H1 (cell line): ENCODE data around the gene MYOCD. TPM values are rescaled to one million over a fixed set of nuclear protein-coding genes. Genes with fewer than 3 reads are reported as not detected.
A peak's percentile ranks its signal among the peaks of the same experiment; 100 is the strongest.

Experiments
- CTCF ChIA-PET: fragments of 300-600 bp; sonication (Branson Sonifier 250); formaldehyde crosslinking; loops from one replicate; lab custom pipeline; 2021; ENCODE audit not compliant: partially characterized antibody; lab: Charles Lee
- POLR2A ChIA-PET: fragments of 300-600 bp; sonication (Branson Sonifier 250); formaldehyde crosslinking; loops from one replicate; lab custom pipeline; 2021; ENCODE audit warnings: inconsistent platforms; ENCODE audit not compliant: partially characterized antibody; lab: Charles Lee
- DNase-seq, 2 experiments: peaks; one replicate each; pipeline versions ENCODE4 v3.0.0 to v3.0.0-alpha.2; 2010 to 2022; ENCODE audit warnings: low spot score in 2 of 2, low read depth in 1 of 2, mixed read lengths in 1 of 2
- FAIRE-seq: peaks from 2 replicates; lab custom pipeline; 2011; peaks lifted over from hg19 to GRCh38; lab: Jason Lieb, UNC
- H2AFZ ChIP-seq: 2 replicates; pipeline ENCODE4 v1.8.1; 2012; ENCODE audit warnings: low read length, inconsistent platforms
- H2AK5ac ChIP-seq: 2 replicates; pipeline ENCODE4 v1.6.1; 2013; ENCODE audit warnings: low read depth, low read length
- H2BK120ac ChIP-seq: replicated peaks from 2 replicates; pipeline ENCODE3; 2013; ENCODE audit warnings: low read depth, low read length, inconsistent platforms
- H2BK12ac ChIP-seq: 2 replicates; pipeline ENCODE4 v1.6.1; 2013; ENCODE audit warnings: low read depth, low read length
- H2BK15ac ChIP-seq: 2 replicates; pipeline ENCODE4 v1.6.1; 2013; ENCODE audit warnings: low read length
- H2BK20ac ChIP-seq: 2 replicates; pipeline ENCODE4 v1.6.1; 2013; ENCODE audit warnings: low read length
- H2BK5ac ChIP-seq: 2 replicates; pipeline ENCODE4 v1.6.1; 2013; ENCODE audit warnings: low read depth, low read length
- H3K14ac ChIP-seq: 2 replicates; pipeline ENCODE4 v1.6.1; 2013; ENCODE audit warnings: inconsistent platforms; ENCODE audit not compliant: insufficient read length
- H3K18ac ChIP-seq: 2 replicates; pipeline ENCODE4 v1.6.1; 2013; ENCODE audit warnings: low read length; ENCODE audit errors: extremely low read depth
- H3K23ac ChIP-seq: 2 replicates; pipeline ENCODE4 v1.6.1; 2013; ENCODE audit warnings: inconsistent platforms; ENCODE audit not compliant: insufficient read length
- H3K23me2 ChIP-seq: 2 replicates; pipeline ENCODE4 v1.6.1; 2013; ENCODE audit warnings: low read depth, low read length
- H3K27ac ChIP-seq: 2 replicates; pipeline ENCODE4 v1.6.1; 2011; ENCODE audit warnings: low read depth, low read length, inconsistent platforms
- H3K27me3 ChIP-seq, 4 experiments: replicated peaks in 1 of 4; 1 replicate in 1 of 4; 2 replicates in 3 of 4; pipeline versions ENCODE4 v1.6.1 to v1.8.1; 2011 to 2013; ENCODE audit warnings: low read length in 3 of 4, mild to moderate bottlenecking in 3 of 4, inconsistent platforms in 2 of 4, mixed read lengths in 2 of 4, moderate library complexity in 1 of 4; ENCODE audit not compliant: control insufficient read depth in 3 of 4, insufficient read depth in 3 of 4; ENCODE audit errors: extremely low read depth in 1 of 4
- H3K36me3 ChIP-seq, 4 experiments: 2 replicates each; pipeline versions ENCODE4 v1.6.1 to v1.8.1; 2011 to 2013; ENCODE audit warnings: mild to moderate bottlenecking in 4 of 4, low read length in 3 of 4, moderate library complexity in 2 of 4, control low read depth in 1 of 4, inconsistent platforms in 1 of 4; ENCODE audit not compliant: insufficient read depth in 4 of 4, control insufficient read depth in 2 of 4
- H3K4ac ChIP-seq: replicated peaks from 2 replicates; pipeline ENCODE3; 2013; ENCODE audit warnings: low read length, low read depth, mixed read lengths, inconsistent platforms; ENCODE audit not compliant: insufficient read length
- H3K4me1 ChIP-seq, 4 experiments: replicated peaks in 1 of 4; 1 replicate in 1 of 4; 2 replicates in 3 of 4; pipeline versions ENCODE4 v1.6.1 to v1.8.1; 2011 to 2013; ENCODE audit warnings: low read length in 3 of 4, inconsistent platforms in 2 of 4, mixed read lengths in 1 of 4; ENCODE audit not compliant: insufficient read depth in 4 of 4, control insufficient read depth in 3 of 4
- H3K4me2 ChIP-seq, 2 experiments: 2 replicates each; pipeline versions ENCODE4 v1.6.1 to v1.8.1; 2011 to 2013; ENCODE audit warnings: low read depth in 2 of 2, low read length in 2 of 2, control low read depth in 1 of 2, inconsistent platforms in 1 of 2, mild to moderate bottlenecking in 1 of 2; ENCODE audit not compliant: insufficient read depth in 1 of 2
- H3K4me3 ChIP-seq, 4 experiments: fragments of 200-600, 300-600 bp in 1 of 4; sonication (generic), shearing (Covaris generic), sonication (Bioruptor Twin) in 1 of 4; 2 replicates each; pipeline versions ENCODE4 v1.5.1 to v1.8.1; 2011 to 2016; ENCODE audit warnings: low read length in 4 of 4, low read depth in 3 of 4, control low read depth in 2 of 4, inconsistent platforms in 2 of 4, mild to moderate bottlenecking in 2 of 4, mixed read lengths in 1 of 4, moderate library complexity in 1 of 4; ENCODE audit not compliant: insufficient read depth in 2 of 4; ENCODE audit errors: extremely low read depth in 1 of 4
- H3K56ac ChIP-seq: replicated peaks from 2 replicates; pipeline ENCODE3; 2013; ENCODE audit warnings: low read depth, mild to moderate bottlenecking, mixed read lengths, low read length, inconsistent platforms; ENCODE audit not compliant: insufficient read length
- H3K79me1 ChIP-seq: 2 replicates; pipeline ENCODE4 v1.6.1; 2013; ENCODE audit warnings: low read depth, low read length, control low read depth
- H3K79me2 ChIP-seq, 2 experiments: 2 replicates each; pipeline versions ENCODE4 v1.6.1 to v1.8.1; 2012 to 2013; ENCODE audit warnings: low read length in 2 of 2, mild to moderate bottlenecking in 2 of 2, inconsistent platforms in 1 of 2; ENCODE audit not compliant: insufficient read depth in 2 of 2, control insufficient read depth in 1 of 2
- H3K9ac ChIP-seq, 4 experiments: replicated peaks in 1 of 4; 1 replicate in 1 of 4; 2 replicates in 3 of 4; pipeline versions ENCODE4 v1.6.1 to v1.8.1; 2011 to 2013; ENCODE audit warnings: low read depth in 3 of 4, low read length in 3 of 4, control low read depth in 2 of 4, mild to moderate bottlenecking in 2 of 4, moderate library complexity in 2 of 4, inconsistent platforms in 1 of 4; ENCODE audit errors: extremely low read depth in 1 of 4
- H3K9me3 ChIP-seq, 2 experiments: 2 replicates each; pipeline versions ENCODE4 v1.6.1 to v1.8.1; 2012 to 2013; ENCODE audit warnings: mild to moderate bottlenecking in 2 of 2, moderate library complexity in 2 of 2, control low read depth in 1 of 2, inconsistent platforms in 1 of 2, low read depth in 1 of 2, low read length in 1 of 2, mixed read lengths in 1 of 2; ENCODE audit not compliant: insufficient read depth in 2 of 2
- H4K20me1 ChIP-seq, 2 experiments: replicated peaks in 1 of 2; 2 replicates each; pipeline versions ENCODE3 to v1.8.1; 2011 to 2013; ENCODE audit warnings: inconsistent platforms in 2 of 2, low read length in 2 of 2, mild to moderate bottlenecking in 1 of 2; ENCODE audit not compliant: insufficient read depth in 2 of 2, control insufficient read depth in 1 of 2
- H4K5ac ChIP-seq: 2 replicates; pipeline ENCODE4 v1.6.1; 2013; ENCODE audit warnings: low read length, low read depth, mixed read lengths, inconsistent platforms; ENCODE audit not compliant: insufficient read length
- H4K8ac ChIP-seq: 2 replicates; pipeline ENCODE4 v1.8.0; 2013; ENCODE audit warnings: mild to moderate bottlenecking, moderate library complexity, low read length, inconsistent platforms; ENCODE audit not compliant: insufficient read depth; ENCODE audit errors: extremely low read depth
- H4K91ac ChIP-seq: replicated peaks from 2 replicates; pipeline ENCODE3; 2013; ENCODE audit warnings: low read length, mixed read lengths, inconsistent platforms; ENCODE audit not compliant: insufficient read length
- CEBPB ChIP-seq: IDR thresholded peaks from 2 replicates; pipeline ENCODE4 v1.6.1; 2012; ENCODE audit warnings: low read depth, low read length
- SIX5 ChIP-seq: IDR thresholded peaks from 2 replicates; pipeline ENCODE4 v1.6.1; 2011; ENCODE audit warnings: mild to moderate bottlenecking, low read depth, low read length
- TEAD4 ChIP-seq: IDR thresholded peaks from 2 replicates; pipeline ENCODE4 v1.6.1; 2012; ENCODE audit warnings: low read depth, low read length, inconsistent platforms, mixed read lengths
- WGBS, 2 experiments: shearing (Covaris generic) in 1 of 2; methylation state at CpG; one replicate each; pipeline versions ENCODE4 v1.1.6 to v1.1.7; 2013 to 2015; ENCODE audit warnings: low lambda C conversion rate in 2 of 2, mixed read lengths in 2 of 2, inconsistent platforms in 1 of 2, low coverage in 1 of 2, missing lambda C conversion rate in 1 of 2; ENCODE audit not compliant: insufficient replicate concordance in 2 of 2, insufficient coverage in 1 of 2, insufficient read length in 1 of 2; ENCODE audit errors: extremely low coverage in 1 of 2, missing lambda C conversion rate in 1 of 2; 5-methylcytosine and 5-hydroxymethylcytosine counted together
- polyA plus RNA-seq, 7 experiments: library from polyadenylated mRNA; depleted of rRNA in 3 of 7; stranded (reverse) in 5 of 7; unstranded in 2 of 7; fragments of >200 nt in 5 of 7; fragments of 200-250 nt in 2 of 7; gene quantifications; 1 replicate in 5 of 7; 2 replicates in 1 of 7; 4 replicates in 1 of 7; pipeline versions ENCODE4 v1.2.1 to v1.2.3, GENCODE V29; 2011 to 2013; ENCODE audit warnings: missing spikeins in 2 of 7, mixed read lengths in 2 of 7
- total RNA-seq: library from RNA; stranded (reverse); fragmentation: NEBNext Ultra II Directional; extraction: Animal tissue kit (Norgen Biotek cat#: 25700); gene quantifications from 2 replicates; pipeline ENCODE4 v1.2.1, GENCODE V29; 2021
- TF ChIP-seq, protein P1 (sequence below): IDR thresholded peaks from 2 replicates; pipeline ENCODE4 v1.6.1; 2011; ENCODE audit warnings: low read depth, mild to moderate bottlenecking, low read length; ENCODE audit not compliant: insufficient read depth

The MYOCD gene
- total and polyA plus RNA-seq, 2 of the 8 experiments (the other 6 are each of a cell fraction or from before 2014, with no cell fraction given), result 0.30 to 4.9 TPM

- no peak overlapping the region for H3K14ac ChIP-seq
- ChIA-PET CTCF (interaction anchor here (0.9 to 4.9 kb wide), 9 partner anchors 40 to 483 kb away, joined by 3 to 33 read pairs (median 8); no protein-coding TSS in a partner anchor), POLR2A (interaction anchor here (1.0 to 1.1 kb wide), 2 partner anchors 9 to 20 kb away, joined by 3 read pairs; no protein-coding TSS in a partner anchor)
- H4K91ac ChIP-seq, result no peak overlapping the region
- H2AK5ac ChIP-seq, result no peak overlapping the region
- no peak overlapping the region for H3K23ac ChIP-seq
- no peak overlapping the region for H3K27ac ChIP-seq
- H3K23me2 ChIP-seq, result peaks cover 7% of the 10 kb centered on the region; the same call in 1 of the 2 replicates
- no peak overlapping the region; the same call in 1 of the 2 replicates for H3K18ac ChIP-seq
- no peak overlapping the region for H3K56ac ChIP-seq
- H4K8ac ChIP-seq, result no peak overlapping the region
- peak overlapping the region; percentile 59 to 74 (median 65) for H3K4me3 ChIP-seq
- no peak overlapping the region for H4K5ac ChIP-seq
- no peak overlapping the region for H2BK12ac ChIP-seq
- H2BK20ac ChIP-seq, result no peak overlapping the region
- no peaks in the 10 kb centered on the region for H3K9me3 ChIP-seq
- peaks cover 0 to 7% (median 2%) of the 10 kb centered on the region in 4 experiments; a peak in 3 of 7 replicates for H3K4me1 ChIP-seq
- H3K27me3 ChIP-seq, result peaks cover 0 to 18% (median 13%) of the 10 kb centered on the region in 4 experiments; a peak in 6 of 7 replicates
- TF ChIP-seq, protein P1, sequence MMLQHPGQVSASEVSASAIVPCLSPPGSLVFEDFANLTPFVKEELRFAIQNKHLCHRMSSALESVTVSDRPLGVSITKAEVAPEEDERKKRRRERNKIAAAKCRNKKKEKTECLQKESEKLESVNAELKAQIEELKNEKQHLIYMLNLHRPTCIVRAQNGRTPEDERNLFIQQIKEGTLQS, result no peak
- TF ChIP-seq CEBPB (no peak), TEAD4 (no peak), SIX5 (no peak)
- DNase-seq, result no peak
- no peak overlapping the region for H3K4ac ChIP-seq
- no peak for FAIRE-seq
- H2BK5ac ChIP-seq, result no peak overlapping the region
- no peaks in the 10 kb centered on the region for H3K79me1 ChIP-seq
- no peaks in the 10 kb centered on the region for H4K20me1 ChIP-seq
- peak overlapping the region; percentile 83 for H2AFZ ChIP-seq
- H3K9ac ChIP-seq, result peak overlapping the region in 2 of 4 experiments; percentile 19 to 50; a peak in 2 of 7 replicates
- peak overlapping the region; percentile 86 to 98 for H3K4me2 ChIP-seq
- no peak overlapping the region for H2BK120ac ChIP-seq
- H3K79me2 ChIP-seq, result no peaks in the 10 kb centered on the region
- no peak overlapping the region for H2BK15ac ChIP-seq
- H3K36me3 ChIP-seq, result no peaks in the 10 kb centered on the region
- 21% methylated on average over 11 of the region's 11 CpGs; no CpG with 5 or more reads in 1 of the 2 experiments for WGBS, 2 experiments
These were observed 812 bp upstream of the MYOCD start for GRCh38 chr17:12664894-12665262.
